IMR-90 (cell line): ENCODE measurements around the gene FOXL2NB. TPM values are rescaled to one million over a fixed set of nuclear protein-coding genes. Genes with fewer than 3 reads are reported as not detected.
A peak's percentile ranks its signal among the peaks of the same experiment; 100 is the strongest.

ENCODE experiments used
- ATAC-seq: fragments of 200-7000 bp; cut with Tn5 transposase; 2 replicates; pipeline ENCODE4 v1.9.1; 2020; ENCODE audit warnings: low read depth, mild to moderate bottlenecking, moderate library complexity
- BruUV-seq: library from RNA; stranded (reverse); fragments of 400-500 nt; replicated peaks from 2 replicates; lab custom pipeline; 2021; lab: Mats Ljungman, UMichigan
- CTCF ChIA-PET: fragments of 300-600 bp; formaldehyde crosslinking; extraction: SDS; loops from one replicate; lab custom pipeline; 2021; ENCODE audit warnings: antibody characterized with exemption; lab: Yijun Ruan, JAX
- POLR2A ChIA-PET: fragments of 300-600 bp; sonication (Branson Sonifier 250); formaldehyde crosslinking; loops from one replicate; lab custom pipeline; 2022; ENCODE audit warnings: antibody characterized with exemption; ENCODE audit not compliant: unreplicated experiment; lab: Charles Lee
- DNase-seq: peaks from one replicate; pipeline ENCODE4 v3.0.0; 2013
- H2AFZ ChIP-seq: replicated peaks from 2 replicates; pipeline ENCODE3; 2013; ENCODE audit warnings: low read length, mild to moderate bottlenecking; ENCODE audit not compliant: poor library complexity
- H2AK5ac ChIP-seq: 2 replicates; pipeline ENCODE4 v1.6.1; 2013; ENCODE audit warnings: low read depth, low read length, inconsistent platforms
- H2AK9ac ChIP-seq: replicated peaks from 2 replicates; pipeline ENCODE3; 2013; ENCODE audit warnings: mild to moderate bottlenecking, low read depth, low read length, moderate library complexity; ENCODE audit not compliant: poor library complexity
- H2BK120ac ChIP-seq: 2 replicates; pipeline ENCODE4 v1.6.1; 2013; ENCODE audit warnings: low read depth, low read length, inconsistent platforms
- H2BK15ac ChIP-seq: 3 replicates; pipeline ENCODE4 v1.6.1; 2013; ENCODE audit warnings: low read depth, low read length, inconsistent platforms
- H2BK20ac ChIP-seq: 2 replicates; pipeline ENCODE4 v1.6.1; 2013; ENCODE audit warnings: low read depth, mild to moderate bottlenecking, inconsistent platforms, low read length, moderate library complexity
- H2BK5ac ChIP-seq: 2 replicates; pipeline ENCODE4 v1.6.1; 2013; ENCODE audit warnings: mild to moderate bottlenecking, low read depth, low read length, inconsistent platforms; ENCODE audit not compliant: poor library complexity, severe bottlenecking
- H3K14ac ChIP-seq: replicated peaks from 2 replicates; pipeline ENCODE4 v1.6.1; 2013; ENCODE audit warnings: low read depth, low read length, inconsistent platforms
- H3K18ac ChIP-seq: 2 replicates; pipeline ENCODE4 v1.6.1; 2013; ENCODE audit warnings: low read depth, low read length, control low read depth
- H3K23ac ChIP-seq: 2 replicates; pipeline ENCODE4 v1.6.1; 2013; ENCODE audit warnings: low read depth, low read length, inconsistent platforms
- H3K27ac ChIP-seq: 2 replicates; pipeline ENCODE4 v1.5.1; 2013; ENCODE audit warnings: mild to moderate bottlenecking, control low read depth, low read length; ENCODE audit not compliant: insufficient read depth
- H3K27me3 ChIP-seq: 2 replicates; pipeline ENCODE4 v1.6.1; 2013; ENCODE audit warnings: low read length; ENCODE audit not compliant: control insufficient read depth, insufficient read depth
- H3K36me3 ChIP-seq: 2 replicates; pipeline ENCODE4 v1.6.1; 2013; ENCODE audit warnings: low read length, mixed read lengths; ENCODE audit not compliant: control insufficient read depth, insufficient read depth
- H3K4ac ChIP-seq: 2 replicates; pipeline ENCODE4 v1.6.1; 2013; ENCODE audit warnings: low read depth, low read length, inconsistent platforms
- H3K4me1 ChIP-seq: 2 replicates; pipeline ENCODE4 v1.6.1; 2013; ENCODE audit warnings: low read length, mixed read lengths; ENCODE audit not compliant: control insufficient read depth, insufficient read depth
- H3K4me2 ChIP-seq: 2 replicates; pipeline ENCODE4 v1.6.1; 2013; ENCODE audit warnings: low read depth, mild to moderate bottlenecking, control low read depth, low read length, moderate library complexity
- H3K4me3 ChIP-seq: 2 replicates; pipeline ENCODE4 v1.5.1; 2013; ENCODE audit warnings: low read depth, mild to moderate bottlenecking, control low read depth, low read length, moderate library complexity; ENCODE audit not compliant: insufficient read depth
- H3K56ac ChIP-seq: 2 replicates; pipeline ENCODE4 v1.6.1; 2013; ENCODE audit warnings: low read length, inconsistent platforms; ENCODE audit not compliant: insufficient read depth; ENCODE audit errors: extremely low read depth
- H3K79me1 ChIP-seq, 2 experiments: 2 replicates each; pipeline ENCODE4 v1.6.1; 2013; ENCODE audit warnings: low read length in 2 of 2, inconsistent platforms in 1 of 2, low read depth in 1 of 2
- H3K9ac ChIP-seq: 2 replicates; pipeline ENCODE4 v1.6.1; 2013; ENCODE audit warnings: low read depth, low read length, control low read depth
- H3K9me1 ChIP-seq: 2 replicates; pipeline ENCODE4 v1.6.1; 2013; ENCODE audit warnings: low read length, inconsistent platforms; ENCODE audit not compliant: insufficient read depth
- H3K9me3 ChIP-seq: 2 replicates; pipeline ENCODE4 v1.6.1; 2013; ENCODE audit warnings: low read length; ENCODE audit not compliant: control insufficient read depth, insufficient read depth
- H4K20me1 ChIP-seq: 2 replicates; pipeline ENCODE4 v1.6.1; 2013; ENCODE audit warnings: low read length, inconsistent platforms; ENCODE audit not compliant: insufficient read depth
- H4K5ac ChIP-seq: 2 replicates; pipeline ENCODE4 v1.6.1; 2013; ENCODE audit warnings: mild to moderate bottlenecking, low read depth, low read length, control low read depth
- H4K8ac ChIP-seq, 2 experiments: 2 replicates each; pipeline ENCODE4 v1.6.1; 2013; ENCODE audit warnings: low read depth in 2 of 2, low read length in 2 of 2, control low read depth in 1 of 2, inconsistent platforms in 1 of 2
- H4K91ac ChIP-seq: 2 replicates; pipeline ENCODE4 v1.6.1; 2013; ENCODE audit warnings: low read depth, low read length, inconsistent platforms; ENCODE audit not compliant: insufficient read depth
- BHLHE40 ChIP-seq: fragments of 150-350 bp; IDR thresholded peaks from 2 replicates; pipeline ENCODE4 v1.6.1; 2016; ENCODE audit warnings: mild to moderate bottlenecking, low read depth, low read length
- CEBPB ChIP-seq: IDR thresholded peaks from 2 replicates; pipeline ENCODE4 v1.6.1; 2012; ENCODE audit warnings: low read depth, low read length, improper control_type of control experiment
- CHD1 ChIP-seq: IDR thresholded peaks from 2 replicates; pipeline ENCODE4 v1.6.1; 2012; ENCODE audit warnings: low read depth, low read length, improper control_type of control experiment
- FOS ChIP-seq: fragments of 150-350 bp; IDR thresholded peaks from 2 replicates; pipeline ENCODE4 v1.6.1; 2016; ENCODE audit warnings: low read depth, low read length
- MAFK ChIP-seq: IDR thresholded peaks from 2 replicates; pipeline ENCODE4 v1.6.1; 2012; ENCODE audit warnings: low read depth, low read length, improper control_type of control experiment
- MAZ ChIP-seq: IDR thresholded peaks from 2 replicates; pipeline ENCODE4 v1.6.1; 2012; ENCODE audit warnings: low read depth, mild to moderate bottlenecking, low read length, improper control_type of control experiment, moderate library complexity, borderline replicate concordance
- POLR2A ChIP-seq: IDR thresholded peaks from 2 replicates; pipeline ENCODE4 v1.6.1; 2012; ENCODE audit warnings: mild to moderate bottlenecking, low read depth, low read length
- RFX5 ChIP-seq: IDR thresholded peaks from 2 replicates; pipeline ENCODE4 v1.8.0; 2012; ENCODE audit warnings: low read depth, mild to moderate bottlenecking, low read length, moderate library complexity
- SMC3 ChIP-seq: fragments of 150-350 bp; IDR thresholded peaks from 2 replicates; pipeline ENCODE4 v1.6.1; 2016; ENCODE audit warnings: low read depth, mild to moderate bottlenecking, antibody characterized with exemption, low read length, moderate library complexity
- WGBS, 2 experiments: methylation state at CpG; one replicate each; pipeline versions ENCODE4 v1.1.5 to v1.1.7; 2013; ENCODE audit warnings: missing lambda C conversion rate in 2 of 2; ENCODE audit not compliant: insufficient read length in 1 of 2; ENCODE audit errors: extremely low coverage in 2 of 2; 5-methylcytosine and 5-hydroxymethylcytosine counted together
- dilution Hi-C: fragments of 300-500 bp; cut with HindIII; formaldehyde crosslinking; loops from one replicate; pipeline ENCODE4 v1.14.3; 2018; ENCODE audit warnings: low sequenced_read_pairs; ENCODE audit not compliant: unreplicated experiment
- in situ Hi-C: fragments of 300-500 bp; cut with MboI; formaldehyde crosslinking; loops from 3 replicates; pipeline ENCODE4 v1.14.3; 2019; ENCODE audit warnings: low sequenced_read_pairs, inconsistent platforms, mixed read lengths
- intact Hi-C: fragments of 100-400 bp; cut with micrococcal nuclease; formaldehyde crosslinking; loops from 2 replicates; pipeline ENCODE4 v1.10.0; 2022
- polyA plus RNA-seq, 3 experiments: library from polyadenylated mRNA; depleted of rRNA; stranded (reverse); fragments of >200 nt; gene quantifications; 2 replicates each; pipeline ENCODE4 v1.2.3, GENCODE V29; 2012; ENCODE audit warnings: low replicate concordance in 1 of 3
- total RNA-seq: library from RNA; depleted of rRNA; stranded (reverse); fragments of >200 nt; gene quantifications from 2 replicates; pipeline ENCODE4 v1.2.3, GENCODE V29; 2012
- TF ChIP-seq, protein P1 (sequence below): conservative IDR thresholded peaks from 2 replicates; pipeline ENCODE4 v1.5.1; 2012; ENCODE audit warnings: mild to moderate bottlenecking, low read depth, low read length, improper control_type of control experiment

FOXL2NB gene
- total and polyA plus RNA-seq, 2 of the 4 experiments (the other 2 are of a cell fraction), result under 0.01 to 0.05 TPM

DNA sequence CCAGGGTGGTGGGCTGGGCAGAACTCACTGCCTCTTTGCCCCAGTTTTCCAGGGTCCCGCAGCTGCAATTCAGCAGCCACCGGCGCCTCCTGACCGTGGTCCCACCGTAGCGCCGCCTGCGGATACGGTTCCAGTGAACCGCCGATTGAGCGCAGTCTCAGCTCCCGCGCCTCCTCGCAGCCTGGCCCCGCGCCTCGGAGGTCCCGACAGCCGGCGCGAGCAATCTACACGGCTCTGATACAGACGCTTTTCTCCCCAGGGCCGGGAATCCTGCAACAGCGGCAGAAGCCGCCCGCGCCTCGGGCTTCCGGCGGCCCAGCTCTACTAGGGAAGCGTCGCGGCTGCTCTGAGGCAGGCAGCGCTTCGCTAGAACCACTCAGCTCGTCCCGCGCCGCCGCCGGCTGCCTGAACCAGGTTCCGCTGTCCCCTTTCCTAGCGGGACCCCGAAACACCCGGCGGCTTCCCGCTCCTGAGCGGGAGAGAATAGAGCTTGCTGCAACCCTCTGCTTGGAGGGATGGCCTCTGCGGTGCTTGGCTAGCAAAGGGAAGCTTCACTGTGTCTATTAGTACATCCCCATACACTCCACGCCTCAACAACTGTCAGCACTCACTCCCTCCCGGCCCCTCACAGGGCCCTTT, 3.1 kb downstream of the FOXL2NB start:
- peak overlapping the region; percentile 81 for H2AFZ ChIP-seq
- no peak overlapping the region for H2BK5ac ChIP-seq
- no peak overlapping the region for H3K23ac ChIP-seq
- H3K9me1 ChIP-seq, result 0 out of 2 replicates have a peak, but pooled peaks cover 3% of the 10 kb centered on the region
- DNase-seq (peak; percentile 28), ATAC-seq (peak; percentile 64)
- H3K9me3 ChIP-seq, result peaks cover 2% of the 10 kb centered on the region; the same call in 1 of the 2 replicates
- peaks cover 79% of the 10 kb centered on the region for H3K27me3 ChIP-seq
- H3K4ac ChIP-seq, result no peak overlapping the region
- no peak overlapping the region for H3K14ac ChIP-seq
- H4K5ac ChIP-seq, result no peak overlapping the region
- H3K4me2 ChIP-seq, result peak overlapping the region; percentile 64; the same call in 1 of the 2 replicates
- no peak overlapping the region for H2AK9ac ChIP-seq
- H3K36me3 ChIP-seq, result no peaks in the 10 kb centered on the region
- in situ Hi-C loops (no loop called here), dilution Hi-C loops (no loop called here), intact Hi-C loops (no loop called here)
- H3K9ac ChIP-seq, result no peak overlapping the region
- no peak overlapping the region for H3K27ac ChIP-seq
- H3K79me1 ChIP-seq, result no peaks in the 10 kb centered on the region
- 6% methylated on average over 30 of the region's 53 CpGs; no CpG with 5 or more reads in 1 of the 2 experiments for WGBS, 2 experiments
- no TSS peak for BruUV-seq
- peak overlapping the region; percentile 4; the same call in 1 of the 2 replicates for H3K4me3 ChIP-seq
- H3K18ac ChIP-seq, result no peak overlapping the region
- CTCF ChIA-PET, result interaction anchor here (0.5 to 2.7 kb wide), 4 partner anchors 14 to 270 kb away, joined by 3 to 8 read pairs (median 3); no protein-coding TSS in a partner anchor
- no peak overlapping the region for H2BK20ac ChIP-seq
- no peak overlapping the region for H4K91ac ChIP-seq
- H2BK15ac ChIP-seq, result no peak overlapping the region
- H4K8ac ChIP-seq, result no peak overlapping the region
- H3K56ac ChIP-seq, result no peak overlapping the region
- no peak overlapping the region for H2AK5ac ChIP-seq
- H3K4me1 ChIP-seq, result peaks cover 2% of the 10 kb centered on the region; the same call in 1 of the 2 replicates
- POLR2A ChIA-PET, result no interaction called here
- H4K20me1 ChIP-seq, result peaks cover 2% of the 10 kb centered on the region
- TF ChIP-seq SMC3 (no peak), FOS (no peak), POLR2A (no peak), CHD1 (no peak), BHLHE40 (no peak), MAFK (no peak), CEBPB (no peak), RFX5 (no peak), MAZ (no peak)
- TF ChIP-seq, protein P1, sequence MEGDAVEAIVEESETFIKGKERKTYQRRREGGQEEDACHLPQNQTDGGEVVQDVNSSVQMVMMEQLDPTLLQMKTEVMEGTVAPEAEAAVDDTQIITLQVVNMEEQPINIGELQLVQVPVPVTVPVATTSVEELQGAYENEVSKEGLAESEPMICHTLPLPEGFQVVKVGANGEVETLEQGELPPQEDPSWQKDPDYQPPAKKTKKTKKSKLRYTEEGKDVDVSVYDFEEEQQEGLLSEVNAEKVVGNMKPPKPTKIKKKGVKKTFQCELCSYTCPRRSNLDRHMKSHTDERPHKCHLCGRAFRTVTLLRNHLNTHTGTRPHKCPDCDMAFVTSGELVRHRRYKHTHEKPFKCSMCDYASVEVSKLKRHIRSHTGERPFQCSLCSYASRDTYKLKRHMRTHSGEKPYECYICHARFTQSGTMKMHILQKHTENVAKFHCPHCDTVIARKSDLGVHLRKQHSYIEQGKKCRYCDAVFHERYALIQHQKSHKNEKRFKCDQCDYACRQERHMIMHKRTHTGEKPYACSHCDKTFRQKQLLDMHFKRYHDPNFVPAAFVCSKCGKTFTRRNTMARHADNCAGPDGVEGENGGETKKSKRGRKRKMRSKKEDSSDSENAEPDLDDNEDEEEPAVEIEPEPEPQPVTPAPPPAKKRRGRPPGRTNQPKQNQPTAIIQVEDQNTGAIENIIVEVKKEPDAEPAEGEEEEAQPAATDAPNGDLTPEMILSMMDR, result no peak
- H2BK120ac ChIP-seq, result no peak overlapping the region
